Karpas-422 (cell line): ENCODE measurements around the gene PTGDR. TPM values are rescaled to one million over a fixed set of nuclear protein-coding genes. Genes with fewer than 3 reads are reported as not detected.

Experiments used
- DNase-seq: peaks from one replicate; pipeline ENCODE4 v3.0.0-alpha.2; 2015
- H2AFZ ChIP-seq: fragments of 200-600 bp; sonication (generic); 2 replicates; pipeline ENCODE4 v1.6.1; 2014; ENCODE audit warnings: antibody characterized with exemption, low read length, mixed read lengths
- H3K27ac ChIP-seq: fragments of 200-600 bp; sonication (generic); 2 replicates; pipeline ENCODE4 v1.5.1; 2014; ENCODE audit warnings: mild to moderate bottlenecking, low read length, moderate library complexity
- H3K27me3 ChIP-seq: fragments of 200-600 bp; sonication (generic); 2 replicates; pipeline ENCODE4 v1.6.1; 2014; ENCODE audit warnings: low read length, mixed read lengths
- H3K36me3 ChIP-seq: fragments of 200-600 bp; sonication (generic); 2 replicates; pipeline ENCODE4 v1.6.1; 2014; ENCODE audit warnings: low read length, mixed read lengths; ENCODE audit not compliant: insufficient read depth
- H3K4me1 ChIP-seq: fragments of 200-600 bp; sonication (generic); 2 replicates; pipeline ENCODE4 v1.6.1; 2014; ENCODE audit warnings: mild to moderate bottlenecking, low read length, mixed read lengths
- H3K4me2 ChIP-seq: fragments of 200-600 bp; sonication (generic); 2 replicates; pipeline ENCODE4 v1.6.1; 2014; ENCODE audit warnings: low read length, low read depth, mild to moderate bottlenecking; ENCODE audit not compliant: poor library complexity, severe bottlenecking
- H3K4me3 ChIP-seq: fragments of 200-600 bp; sonication (generic); 2 replicates; pipeline ENCODE4 v1.5.1; 2014; ENCODE audit warnings: mild to moderate bottlenecking, antibody characterized with exemption, low read length, mixed read lengths
- H3K79me2 ChIP-seq: fragments of 200-600 bp; sonication (generic); 2 replicates; pipeline ENCODE4 v1.6.1; 2014; ENCODE audit warnings: mild to moderate bottlenecking, low read length, mixed read lengths
- H3K9ac ChIP-seq: fragments of 200-600 bp; sonication (generic); 2 replicates; pipeline ENCODE4 v1.6.0; 2014; ENCODE audit warnings: low read length
- H3K9me2 ChIP-seq: fragments of 200-600 bp; sonication (generic), shearing (Covaris generic); replicated peaks from 2 replicates; pipeline ENCODE4 v1.6.0; 2014; ENCODE audit warnings: mild to moderate bottlenecking, low read length, moderate library complexity; ENCODE audit not compliant: insufficient read depth
- H3K9me3 ChIP-seq: fragments of 300-700, 200-600 bp; sonication (generic); 2 replicates; pipeline ENCODE4 v1.6.1; 2014; ENCODE audit warnings: low read length, mixed read lengths
- H4K20me1 ChIP-seq: fragments of 200-600 bp; sonication (generic); 2 replicates; pipeline ENCODE4 v1.6.1; 2014; ENCODE audit warnings: mild to moderate bottlenecking, antibody characterized with exemption, low read length, low read depth; ENCODE audit not compliant: insufficient read depth
- total RNA-seq: library from RNA; depleted of rRNA; stranded (reverse); fragments of >200 nt; shearing (Covaris generic); gene quantifications from 2 replicates; pipeline ENCODE4 v1.2.3, GENCODE V29; 2014; ENCODE audit warnings: low replicate concordance

The PTGDR gene
- total RNA-seq, 1 experiment from 2014 or later: not detected

GRCh38 chr14:52253503-52253902 is 14.0 kb upstream of the PTGDR start:
- Histone ChIP-seq H3K27me3 (no peaks in the 10 kb centered on the region), H3K9me3 (no peaks in the 10 kb centered on the region), H3K36me3 (no peaks in the 10 kb centered on the region), H3K27ac (no peak overlapping the region), H3K9ac (no peak overlapping the region), H3K4me1 (no peaks in the 10 kb centered on the region), H3K79me2 (no peaks in the 10 kb centered on the region), H3K4me2 (no peak overlapping the region), H3K9me2 (no peaks in the 10 kb centered on the region), H2AFZ (no peak overlapping the region), H4K20me1 (no peaks in the 10 kb centered on the region), H3K4me3 (no peak overlapping the region)
- no peak for DNase-seq

GRCh38 chr14:52254086-52254485 is 13.4 kb upstream of the PTGDR start:
- Histone ChIP-seq H3K4me1 (no peaks in the 10 kb centered on the region), H3K9me3 (no peaks in the 10 kb centered on the region)

GRCh38 chr14:52258783-52259182 is 8.7 kb upstream of the PTGDR start:
- no peak for DNase-seq
- no peak overlapping the region for H2AFZ ChIP-seq
- no peaks in the 10 kb centered on the region for H3K36me3 ChIP-seq

More at GRCh38 chr14:52254086-52254485, 13.4 kb upstream of the PTGDR start:
- H3K9me2 ChIP-seq: no peaks in the 10 kb centered on the region
- H3K79me2 ChIP-seq: no peaks in the 10 kb centered on the region
- DNase-seq: no peak
- no peak overlapping the region for H3K9ac ChIP-seq
- H3K4me2 ChIP-seq: no peak overlapping the region
- H3K36me3 ChIP-seq: no peaks in the 10 kb centered on the region
- no peaks in the 10 kb centered on the region for H4K20me1 ChIP-seq
- no peak overlapping the region for H3K4me3 ChIP-seq
- H3K27me3 ChIP-seq: no peaks in the 10 kb centered on the region
- no peak overlapping the region for H2AFZ ChIP-seq
- no peak overlapping the region for H3K27ac ChIP-seq

GRCh38 chr14:52259434-52259833 is 8.1 kb upstream of the PTGDR start:
- Histone ChIP-seq H3K4me1 (no peaks in the 10 kb centered on the region), H3K36me3 (no peaks in the 10 kb centered on the region), H3K4me3 (no peak overlapping the region), H3K27me3 (no peaks in the 10 kb centered on the region), H3K9me3 (no peaks in the 10 kb centered on the region), H4K20me1 (no peaks in the 10 kb centered on the region), H3K9me2 (no peaks in the 10 kb centered on the region), H3K9ac (no peak overlapping the region), H2AFZ (no peak overlapping the region), H3K79me2 (no peaks in the 10 kb centered on the region), H3K27ac (no peak overlapping the region), H3K4me2 (no peak overlapping the region)
- DNase-seq: no peak

More at GRCh38 chr14:52258783-52259182, 8.7 kb upstream of the PTGDR start:
- Histone ChIP-seq H3K4me3 (no peak overlapping the region), H3K27me3 (no peaks in the 10 kb centered on the region), H3K4me2 (no peak overlapping the region), H3K9me3 (no peaks in the 10 kb centered on the region), H3K9me2 (no peaks in the 10 kb centered on the region), H3K4me1 (no peaks in the 10 kb centered on the region), H3K27ac (no peak overlapping the region), H4K20me1 (no peaks in the 10 kb centered on the region), H3K79me2 (no peaks in the 10 kb centered on the region), H3K9ac (no peak overlapping the region)

- DNase-seq: no peak
- no peaks in the 10 kb centered on the region for H3K79me2 ChIP-seq
- no peaks in the 10 kb centered on the region for H3K9me2 ChIP-seq
- no peaks in the 10 kb centered on the region for H3K9me3 ChIP-seq
- no peaks in the 10 kb centered on the region for H3K36me3 ChIP-seq
- H2AFZ ChIP-seq: no peak overlapping the region
- H3K27ac ChIP-seq: no peak overlapping the region
- no peak overlapping the region for H3K9ac ChIP-seq
- H3K27me3 ChIP-seq: no peaks in the 10 kb centered on the region
- H3K4me3 ChIP-seq: no peak overlapping the region
- no peak overlapping the region for H3K4me2 ChIP-seq
- H4K20me1 ChIP-seq: no peaks in the 10 kb centered on the region
- H3K4me1 ChIP-seq: no peaks in the 10 kb centered on the region
Measured at GRCh38 chr14:52262600-52262999, 4.9 kb upstream of the PTGDR start.

- Histone ChIP-seq H3K4me3 (no peak overlapping the region), H3K4me2 (no peak overlapping the region), H3K27ac (no peak overlapping the region), H3K79me2 (no peaks in the 10 kb centered on the region), H3K27me3 (no peaks in the 10 kb centered on the region), H3K36me3 (no peaks in the 10 kb centered on the region), H3K9me3 (no peaks in the 10 kb centered on the region), H3K9ac (no peak overlapping the region), H4K20me1 (no peaks in the 10 kb centered on the region), H2AFZ (no peak overlapping the region), H3K4me1 (no peaks in the 10 kb centered on the region), H3K9me2 (no peaks in the 10 kb centered on the region)
- no peak for DNase-seq
Measured at GRCh38 chr14:52263190-52263589, 4.3 kb upstream of the PTGDR start.

GRCh38 chr14:52265253-52265652 is 2.2 kb upstream of the PTGDR start:
- H3K36me3 ChIP-seq: no peaks in the 10 kb centered on the region
- no peak overlapping the region for H2AFZ ChIP-seq
- DNase-seq: no peak
- no peaks in the 10 kb centered on the region for H4K20me1 ChIP-seq
- H3K79me2 ChIP-seq: no peaks in the 10 kb centered on the region
- no peak overlapping the region for H3K4me2 ChIP-seq
- no peak overlapping the region for H3K9ac ChIP-seq
- no peak overlapping the region for H3K4me3 ChIP-seq
- H3K9me2 ChIP-seq: no peaks in the 10 kb centered on the region
- no peak overlapping the region for H3K27ac ChIP-seq
- H3K4me1 ChIP-seq: no peaks in the 10 kb centered on the region
- no peaks in the 10 kb centered on the region for H3K9me3 ChIP-seq
- no peaks in the 10 kb centered on the region for H3K27me3 ChIP-seq

- Histone ChIP-seq H3K27ac (no peak overlapping the region), H3K9me3 (no peaks in the 10 kb centered on the region), H3K4me2 (no peak overlapping the region), H3K36me3 (no peaks in the 10 kb centered on the region), H2AFZ (no peak overlapping the region), H3K79me2 (no peaks in the 10 kb centered on the region), H3K27me3 (no peaks in the 10 kb centered on the region), H3K4me1 (no peaks in the 10 kb centered on the region), H4K20me1 (no peaks in the 10 kb centered on the region), H3K9me2 (no peaks in the 10 kb centered on the region), H3K4me3 (no peak overlapping the region), H3K9ac (no peak overlapping the region)
- no peak for DNase-seq
Measured at GRCh38 chr14:52266179-52266578, 1.3 kb upstream of the PTGDR start.

- Histone ChIP-seq H3K9me2 (no peaks in the 10 kb centered on the region), H3K27me3 (no peaks in the 10 kb centered on the region), H2AFZ (no peak overlapping the region), H3K4me3 (no peak overlapping the region), H3K4me1 (no peaks in the 10 kb centered on the region), H3K9ac (no peak overlapping the region), H3K36me3 (no peaks in the 10 kb centered on the region), H3K4me2 (no peak overlapping the region), H4K20me1 (no peaks in the 10 kb centered on the region), H3K27ac (no peak overlapping the region), H3K79me2 (no peaks in the 10 kb centered on the region), H3K9me3 (no peaks in the 10 kb centered on the region)
- no peak for DNase-seq
Measured at GRCh38 chr14:52266782-52267181, 716 bp upstream of the PTGDR start.
